Left ventricle myocardium inferior (tissue), 1 donor: ENCODE measurements around the gene NFKBIE. TPM values are rescaled to one million over a fixed set of nuclear protein-coding genes. Genes with fewer than 3 reads are reported as not detected.

Source experiments
- DNase-seq: peaks from one replicate; pipeline ENCODE4 v3.0.0-alpha.2; 2020
- H3K27ac ChIP-seq: fragments of 200-600 bp; replicated peaks from 2 replicates; pipeline ENCODE4 v1.8.0; 2021
- H3K27me3 ChIP-seq: fragments of 200-600 bp; 2 replicates; pipeline ENCODE4 v1.8.0; 2021; ENCODE audit warnings: low read depth
- H3K36me3 ChIP-seq: fragments of 200-600 bp; 2 replicates; pipeline ENCODE4 v1.8.0; 2021
- H3K4me1 ChIP-seq: fragments of 200-600 bp; 2 replicates; pipeline ENCODE4 v1.8.0; 2021
- H3K4me3 ChIP-seq: fragments of 200-600 bp; 2 replicates; pipeline ENCODE4 v1.8.0; 2021; ENCODE audit warnings: mild to moderate bottlenecking, moderate library complexity
- H3K9me3 ChIP-seq: fragments of 200-600 bp; replicated peaks from 2 replicates; pipeline ENCODE4 v1.8.0; 2021
- intact Hi-C: fragments of 100-400 bp; cut with micrococcal nuclease; formaldehyde crosslinking; loops from one replicate; pipeline ENCODE4 v1.11.0; 2022
- total RNA-seq: library from RNA; stranded (reverse); fragmentation: NEBNext Ultra II Directional; extraction: Animal tissue kit (Norgen Biotek cat#: 25700); gene quantifications from one replicate; pipeline ENCODE4 v1.2.1, GENCODE V29; 2021
- TF ChIP-seq, protein P1 (sequence below): fragments of 200-600 bp; IDR thresholded peaks from 2 replicates; pipeline ENCODE4 v1.8.0; 2021; ENCODE audit warnings: antibody characterized with exemption, mild to moderate bottlenecking, borderline replicate concordance
- donor health status: DM: no; HTN: yes; CAD: no; lungs with severe emphysema.

Gene NFKBIE
- total RNA-seq, 1 donor from 2014 or later: 2.1 TPM

DNA sequence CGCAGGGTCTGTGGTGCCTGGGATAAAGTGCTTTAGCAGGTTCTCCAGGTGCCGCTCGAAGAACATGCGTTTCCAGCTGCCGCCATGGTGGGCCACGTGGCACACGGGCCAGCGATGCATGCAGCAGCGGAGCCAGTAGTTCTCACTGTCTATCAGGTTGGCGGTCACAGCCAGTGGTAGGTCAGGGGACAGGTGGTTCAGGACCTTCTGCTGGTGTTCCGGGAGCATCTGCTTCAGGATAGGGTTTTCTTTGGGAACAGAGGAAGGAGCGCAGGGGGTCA is 20.9 kb upstream of the NFKBIE start:
- Histone ChIP-seq H3K27me3 (peaks cover 100% of the 10 kb centered on the region), H3K27ac (no peak overlapping the region), H3K9me3 (no peaks in the 10 kb centered on the region), H3K36me3 (no peaks in the 10 kb centered on the region), H3K4me3 (no peak overlapping the region), H3K4me1 (no peaks in the 10 kb centered on the region)
- TF ChIP-seq, protein P1, sequence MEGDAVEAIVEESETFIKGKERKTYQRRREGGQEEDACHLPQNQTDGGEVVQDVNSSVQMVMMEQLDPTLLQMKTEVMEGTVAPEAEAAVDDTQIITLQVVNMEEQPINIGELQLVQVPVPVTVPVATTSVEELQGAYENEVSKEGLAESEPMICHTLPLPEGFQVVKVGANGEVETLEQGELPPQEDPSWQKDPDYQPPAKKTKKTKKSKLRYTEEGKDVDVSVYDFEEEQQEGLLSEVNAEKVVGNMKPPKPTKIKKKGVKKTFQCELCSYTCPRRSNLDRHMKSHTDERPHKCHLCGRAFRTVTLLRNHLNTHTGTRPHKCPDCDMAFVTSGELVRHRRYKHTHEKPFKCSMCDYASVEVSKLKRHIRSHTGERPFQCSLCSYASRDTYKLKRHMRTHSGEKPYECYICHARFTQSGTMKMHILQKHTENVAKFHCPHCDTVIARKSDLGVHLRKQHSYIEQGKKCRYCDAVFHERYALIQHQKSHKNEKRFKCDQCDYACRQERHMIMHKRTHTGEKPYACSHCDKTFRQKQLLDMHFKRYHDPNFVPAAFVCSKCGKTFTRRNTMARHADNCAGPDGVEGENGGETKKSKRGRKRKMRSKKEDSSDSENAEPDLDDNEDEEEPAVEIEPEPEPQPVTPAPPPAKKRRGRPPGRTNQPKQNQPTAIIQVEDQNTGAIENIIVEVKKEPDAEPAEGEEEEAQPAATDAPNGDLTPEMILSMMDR: no peak
- no peak for DNase-seq
- intact Hi-C loops: no loop called here

DNA sequence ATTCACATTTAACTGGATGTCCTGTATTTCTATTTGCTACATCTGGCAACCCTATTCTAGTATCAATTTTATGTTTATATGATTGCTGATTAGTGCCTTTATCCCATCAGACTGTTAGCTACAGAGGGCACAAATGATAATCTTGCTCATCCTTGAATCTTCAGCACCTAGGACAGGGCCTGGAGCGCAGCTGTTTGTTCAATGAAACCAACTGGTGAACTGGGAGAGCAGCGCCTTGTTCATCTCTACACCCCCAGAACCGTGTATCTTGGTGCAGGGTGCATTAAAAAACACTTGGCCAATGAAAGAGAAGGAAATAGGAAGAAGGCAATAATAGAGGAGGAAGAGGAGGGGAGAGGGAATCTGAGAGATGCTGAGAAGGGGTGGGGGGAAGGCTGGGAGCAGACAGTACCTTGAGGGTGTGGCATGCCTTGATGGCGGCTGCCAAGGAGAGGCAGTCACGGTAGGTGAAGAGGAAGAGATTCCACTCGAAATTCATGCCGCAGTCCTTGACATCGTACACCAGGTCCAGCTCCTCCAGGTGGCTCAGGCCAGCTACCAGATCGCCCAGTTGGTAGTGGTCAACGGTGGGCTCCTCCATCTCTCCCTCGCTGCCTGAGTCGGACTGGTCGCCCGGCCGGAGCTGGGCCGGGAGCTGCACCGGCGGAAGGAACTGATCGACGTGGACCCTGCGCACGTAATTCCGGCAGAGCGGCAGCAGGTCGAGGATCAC is 20.4 kb upstream of the NFKBIE start:
- intact Hi-C loops: no loop called here

DNA sequence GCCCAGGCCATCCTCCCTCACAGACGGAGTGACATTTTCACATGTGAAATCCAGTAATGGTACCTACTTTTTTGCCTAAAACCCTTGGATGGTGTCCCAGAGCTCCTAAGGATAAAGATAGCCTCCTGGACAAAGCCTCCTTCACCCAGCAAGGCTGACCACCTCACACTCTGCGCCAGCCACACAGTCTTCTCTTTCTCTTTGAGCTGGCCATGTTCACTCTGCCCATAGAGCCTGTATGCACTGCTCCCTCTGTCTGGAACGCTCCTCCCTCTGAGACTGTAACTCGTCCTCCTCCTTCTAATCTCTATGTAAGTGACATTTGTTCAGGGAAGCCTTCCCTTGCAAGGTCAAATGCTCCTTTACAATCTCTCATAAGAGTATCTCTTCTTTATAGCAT is 19.5 kb upstream of the NFKBIE start:
- Histone ChIP-seq H3K9me3 (no peaks in the 10 kb centered on the region), H3K36me3 (no peaks in the 10 kb centered on the region), H3K27ac (no peak overlapping the region), H3K27me3 (peaks cover 99% of the 10 kb centered on the region), H3K4me1 (no peaks in the 10 kb centered on the region), H3K4me3 (no peak overlapping the region)
- no peak for DNase-seq
- TF ChIP-seq, protein P1: no peak
- intact Hi-C loops: no loop called here

More for the DNA sequence above, 20.4 kb upstream of the NFKBIE start:
- H3K9me3 ChIP-seq: no peaks in the 10 kb centered on the region
- H3K4me1 ChIP-seq: no peaks in the 10 kb centered on the region
- H3K36me3 ChIP-seq: no peaks in the 10 kb centered on the region
- DNase-seq: no peak
- no peak overlapping the region for H3K4me3 ChIP-seq
- H3K27ac ChIP-seq: no peak overlapping the region
- TF ChIP-seq, protein P1: no peak
- H3K27me3 ChIP-seq: peaks cover 100% of the 10 kb centered on the region

DNA sequence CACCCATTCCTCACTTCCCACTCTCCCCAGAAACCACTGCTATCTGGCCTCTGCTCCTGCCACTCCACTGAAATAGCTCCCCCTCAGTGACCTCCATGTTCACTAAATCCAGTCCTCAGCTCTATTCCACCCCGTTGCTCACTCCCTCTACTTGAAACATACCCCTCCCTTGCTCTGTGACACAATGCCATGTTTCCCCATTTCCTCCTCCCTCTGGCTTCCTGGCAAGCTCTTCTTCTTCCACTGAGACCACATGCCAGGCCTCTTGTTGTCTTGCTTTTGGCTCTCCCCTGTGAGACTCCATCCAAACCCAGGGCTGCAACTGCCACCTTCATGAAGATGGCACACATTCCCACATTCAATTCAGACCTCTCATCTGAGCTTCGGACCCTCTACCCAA is 18.8 kb upstream of the NFKBIE start:
- TF ChIP-seq, protein P1: no peak
- no peaks in the 10 kb centered on the region for H3K4me1 ChIP-seq
- H3K36me3 ChIP-seq: no peaks in the 10 kb centered on the region
- no peak overlapping the region for H3K27ac ChIP-seq
- H3K27me3 ChIP-seq: peaks cover 96% of the 10 kb centered on the region
- intact Hi-C loops: no loop called here
- no peak for DNase-seq
- no peaks in the 10 kb centered on the region for H3K9me3 ChIP-seq
- no peak overlapping the region for H3K4me3 ChIP-seq

DNA sequence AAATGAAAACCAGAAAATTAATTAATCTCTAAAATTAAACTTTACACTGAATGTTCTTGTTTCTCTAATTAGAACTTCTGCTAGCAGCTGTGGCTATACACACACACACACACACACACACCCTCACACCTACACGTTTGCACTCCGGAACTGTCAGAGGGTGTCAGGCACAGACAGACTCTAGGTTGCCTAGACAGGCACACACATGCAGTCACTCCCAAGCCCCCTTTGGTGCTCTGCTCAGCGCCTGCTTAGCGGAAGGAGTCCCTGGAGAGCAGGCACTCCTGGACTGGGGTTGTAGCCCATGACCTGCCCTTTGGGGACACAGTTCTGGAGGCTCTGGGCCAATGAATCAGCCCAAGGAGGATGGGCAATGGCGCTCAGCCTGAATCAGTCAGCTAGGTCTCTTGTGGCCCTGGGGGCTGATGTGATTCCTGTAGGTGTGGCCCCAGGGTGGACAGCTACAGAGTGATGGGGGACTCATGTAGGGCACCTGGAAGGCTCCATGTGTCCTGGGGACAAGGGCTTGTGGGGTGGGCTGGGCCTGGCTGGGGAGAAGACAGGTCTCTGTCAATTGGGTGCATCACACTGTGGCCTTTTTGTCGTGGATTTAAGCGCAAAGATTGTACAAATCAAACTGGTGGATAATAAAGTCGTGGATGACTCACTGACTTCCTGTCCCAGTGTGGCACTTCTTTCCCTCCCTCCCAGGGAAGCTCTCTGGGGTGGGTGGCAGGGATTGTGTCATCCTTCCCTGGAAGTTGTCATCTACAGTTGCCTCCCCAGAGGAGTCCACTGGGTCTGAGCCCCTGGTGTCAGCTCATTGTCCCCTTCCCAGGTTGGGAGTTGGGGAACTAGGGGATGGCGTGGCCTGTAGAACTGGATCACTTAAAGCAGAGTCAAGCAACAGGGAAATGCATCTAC is 13.7 kb upstream of the NFKBIE start:
- TF ChIP-seq, protein P1: no peak
- no peak overlapping the region for H3K27ac ChIP-seq
- H3K4me1 ChIP-seq: peaks cover 12% of the 10 kb centered on the region
- H3K9me3 ChIP-seq: no peaks in the 10 kb centered on the region
- H3K4me3 ChIP-seq: no peak overlapping the region
- DNase-seq: no peak
- H3K36me3 ChIP-seq: no peaks in the 10 kb centered on the region
- intact Hi-C loops: no loop called here
- peaks cover 96% of the 10 kb centered on the region for H3K27me3 ChIP-seq
